Iris pigment epithelial cell (primary cell): Measurements from ENCODE around the gene KRTAP12-2.
A peak's percentile ranks its signal among the peaks of the same experiment; 100 is the strongest.

Experiments
- DNase-seq: peaks from one replicate; pipeline ENCODE4 v3.0.0-alpha.2; 2011; ENCODE audit warnings: low read depth

KRTAP12-2 gene

GRCh38 chr21:44666401-44667320 is at the start of gene KRTAP12-2:
Gene KRTAP12-2 (minus strand): TSS chr21:44666927. CDS start chr21:44666886, 41 bp downstream.
- no peak for DNase-seq

- DNase-seq = no peak
Observed at GRCh38 chr21:44714905-44715304, 48.2 kb upstream of the KRTAP12-2 start.

- no peak for DNase-seq
Observed at GRCh38 chr21:44713846-44714245, 47.1 kb upstream of the KRTAP12-2 start.

GRCh38 chr21:44713130-44713529 is 46.4 kb upstream of the KRTAP12-2 start:
- no peak for DNase-seq

GRCh38 chr21:44712203-44713028 is 45.7 kb upstream of the KRTAP12-2 start:
- DNase-seq = no peak

- DNase-seq = no peak
Observed at GRCh38 chr21:44711327-44712202, 44.8 kb upstream of the KRTAP12-2 start, which contains the start of gene TSPEAR. Gene TSPEAR (minus strand): TSS chr21:44711572. CDS start chr21:44711514, 58 bp downstream.

GRCh38 chr21:44710756-44711326 is 44.1 kb upstream of the KRTAP12-2 start:
- DNase-seq = no peak

- DNase-seq = no peak
Observed at GRCh38 chr21:44710294-44710665, 43.6 kb upstream of the KRTAP12-2 start.

- DNase-seq = peak; percentile 9
Observed at GRCh38 chr21:44709426-44710293, 42.9 kb upstream of the KRTAP12-2 start.

GRCh38 chr21:44708866-44709425 is 42.2 kb upstream of the KRTAP12-2 start:
- DNase-seq = no peak

- DNase-seq = no peak
Observed at GRCh38 chr21:44708213-44708865, 41.6 kb upstream of the KRTAP12-2 start.

GRCh38 chr21:44706706-44707581 is 40.2 kb upstream of the KRTAP12-2 start:
- no peak for DNase-seq

- DNase-seq = no peak
Observed at GRCh38 chr21:44706026-44706705, 39.4 kb upstream of the KRTAP12-2 start.

- no peak for DNase-seq
Observed at GRCh38 chr21:44704636-44705001, 37.9 kb upstream of the KRTAP12-2 start.

- DNase-seq = no peak
Observed at GRCh38 chr21:44703731-44704635, 37.3 kb upstream of the KRTAP12-2 start.

- no peak for DNase-seq
Observed at GRCh38 chr21:44702973-44703730, 36.4 kb upstream of the KRTAP12-2 start.
